Endothelial cell of umbilical vein (primary cell): ENCODE data around the gene ZCCHC9.

Experiments
- EZH2 ChIP-seq: IDR thresholded peaks from 2 replicates; pipeline ENCODE4 v1.6.1; 2012; ENCODE audit warnings: borderline replicate concordance, low read depth, mild to moderate bottlenecking, moderate library complexity, low read length, inconsistent platforms; ENCODE audit not compliant: severe bottlenecking
- POLR2A ChIP-seq: IDR thresholded peaks from 2 replicates; pipeline ENCODE4 v1.6.1; 2012; ENCODE audit warnings: low read depth, mild to moderate bottlenecking, control low read depth, low read length
- TF ChIP-seq, protein P1 (sequence below), 2 donors: IDR thresholded peaks; 1 replicate in 1 of 2; 2 replicates in 1 of 2; pipeline ENCODE4 v1.5.1; 2011; ENCODE audit warnings: low read length in 2 of 2, mild to moderate bottlenecking in 2 of 2, moderate library complexity in 2 of 2, control low read depth in 1 of 2, inconsistent platforms in 1 of 2, low read depth in 1 of 2; ENCODE audit not compliant: insufficient read depth in 1 of 2; ENCODE audit errors: extremely low read depth in 1 of 2

DNA sequence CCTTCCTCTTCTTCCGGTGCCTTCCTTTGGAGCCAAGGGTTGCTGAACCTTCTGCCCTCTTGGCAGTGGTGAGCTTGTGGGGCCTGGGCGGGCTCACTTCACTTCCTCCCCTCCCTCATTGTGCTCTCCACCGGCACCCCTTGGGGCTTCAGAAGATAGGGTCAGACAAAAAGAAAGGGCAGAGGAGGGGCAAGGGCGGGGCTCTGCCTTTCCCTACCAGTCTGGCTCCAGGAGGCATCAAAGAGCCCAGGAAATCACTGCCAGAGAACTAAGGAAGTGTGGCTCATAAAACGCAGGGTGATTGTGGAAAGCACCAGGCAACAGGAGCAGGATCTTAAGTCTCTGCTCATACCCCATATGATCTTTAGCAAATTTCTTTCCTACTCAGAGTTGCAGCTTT lies 57.7 kb downstream of the ZCCHC9 start:
- TF ChIP-seq, protein P1, sequence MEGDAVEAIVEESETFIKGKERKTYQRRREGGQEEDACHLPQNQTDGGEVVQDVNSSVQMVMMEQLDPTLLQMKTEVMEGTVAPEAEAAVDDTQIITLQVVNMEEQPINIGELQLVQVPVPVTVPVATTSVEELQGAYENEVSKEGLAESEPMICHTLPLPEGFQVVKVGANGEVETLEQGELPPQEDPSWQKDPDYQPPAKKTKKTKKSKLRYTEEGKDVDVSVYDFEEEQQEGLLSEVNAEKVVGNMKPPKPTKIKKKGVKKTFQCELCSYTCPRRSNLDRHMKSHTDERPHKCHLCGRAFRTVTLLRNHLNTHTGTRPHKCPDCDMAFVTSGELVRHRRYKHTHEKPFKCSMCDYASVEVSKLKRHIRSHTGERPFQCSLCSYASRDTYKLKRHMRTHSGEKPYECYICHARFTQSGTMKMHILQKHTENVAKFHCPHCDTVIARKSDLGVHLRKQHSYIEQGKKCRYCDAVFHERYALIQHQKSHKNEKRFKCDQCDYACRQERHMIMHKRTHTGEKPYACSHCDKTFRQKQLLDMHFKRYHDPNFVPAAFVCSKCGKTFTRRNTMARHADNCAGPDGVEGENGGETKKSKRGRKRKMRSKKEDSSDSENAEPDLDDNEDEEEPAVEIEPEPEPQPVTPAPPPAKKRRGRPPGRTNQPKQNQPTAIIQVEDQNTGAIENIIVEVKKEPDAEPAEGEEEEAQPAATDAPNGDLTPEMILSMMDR (IDR thresholded peaks at IDR 0.05; ENCODE audit: extremely low read depth in 1 of 2, insufficient read depth in 1 of 2, low read depth in 1 of 2, low read length in 2 of 2): no peak
- TF ChIP-seq POLR2A (no peak), EZH2 (no peak)
